Common myeloid progenitor, CD34-positive (primary cell): Measurements from ENCODE around the gene NKX2-2.
A peak's percentile ranks its signal among the peaks of the same experiment; 100 is the strongest.

ENCODE experiments used
- CTCF ChIA-PET: fragments of 350-600 bp; sonication (Branson Sonifier 250); formaldehyde crosslinking; loops from one replicate; lab custom pipeline; 2021; ENCODE audit warnings: antibody characterized with exemption; lab: Charles Lee
- POLR2A ChIA-PET: fragments of 350-600 bp; sonication (Branson Sonifier 250); formaldehyde crosslinking; loops from one replicate; lab custom pipeline; 2021; ENCODE audit warnings: antibody characterized with exemption; lab: Charles Lee
- DNase-seq, 3 donors: peaks; one replicate each; pipeline versions ENCODE4 v3.0.0 to v3.0.0-alpha.2; 2013
- H3K27ac ChIP-seq, 2 experiments: 1 replicate in 1 of 2; 2 replicates in 1 of 2; pipeline ENCODE4 v1.7.0; 2013; ENCODE audit warnings: inconsistent platforms in 2 of 2, low read length in 2 of 2, mild to moderate bottlenecking in 2 of 2, low read depth in 1 of 2, moderate library complexity in 1 of 2; ENCODE audit not compliant: severe bottlenecking in 2 of 2, insufficient read depth in 1 of 2, poor library complexity in 1 of 2
- H3K27me3 ChIP-seq, 5 experiments: replicated peaks in 2 of 5; 1 replicate in 3 of 5; 2 replicates in 2 of 5; pipeline versions ENCODE4 v1.6.1 to v1.7.0; 2013; ENCODE audit warnings: low read length in 4 of 5, mild to moderate bottlenecking in 2 of 5, moderate library complexity in 2 of 5, inconsistent platforms in 1 of 5; ENCODE audit not compliant: insufficient read depth in 5 of 5, control insufficient read depth in 4 of 5
- H3K36me3 ChIP-seq, 4 experiments: 1 replicate in 2 of 4; 2 replicates in 2 of 4; pipeline versions ENCODE4 v1.6.1 to v1.7.0; 2013; ENCODE audit warnings: low read length in 3 of 4, control low read depth in 1 of 4, mild to moderate bottlenecking in 1 of 4; ENCODE audit not compliant: control insufficient read depth in 4 of 4, insufficient read depth in 4 of 4
- H3K4me1 ChIP-seq, 4 experiments: 1 replicate in 3 of 4; 2 replicates in 1 of 4; pipeline versions ENCODE4 v1.6.1 to v1.7.1; 2013; ENCODE audit warnings: low read length in 3 of 4, mild to moderate bottlenecking in 3 of 4, control low read depth in 1 of 4, inconsistent platforms in 1 of 4, moderate library complexity in 1 of 4; ENCODE audit not compliant: control insufficient read depth in 4 of 4, insufficient read depth in 4 of 4; ENCODE audit errors: control extremely low read depth in 1 of 4
- H3K4me3 ChIP-seq, 7 experiments: 1 replicate in 4 of 7; 2 replicates in 3 of 7; pipeline versions ENCODE4 v1.5.1 to v1.7.0; 2013; ENCODE audit warnings: mild to moderate bottlenecking in 7 of 7, low read length in 6 of 7, moderate library complexity in 6 of 7, inconsistent platforms in 2 of 7, low read depth in 2 of 7, control low read depth in 1 of 7; ENCODE audit not compliant: insufficient read depth in 4 of 7, control insufficient read depth in 1 of 7; ENCODE audit errors: extremely low read depth in 1 of 7
- H3K9me3 ChIP-seq, 5 experiments: 1 replicate in 4 of 5; 2 replicates in 1 of 5; pipeline versions ENCODE4 v1.6.1 to v1.7.1; 2013; ENCODE audit warnings: low read length in 4 of 5, mild to moderate bottlenecking in 2 of 5, inconsistent platforms in 1 of 5, low read depth in 1 of 5, moderate library complexity in 1 of 5; ENCODE audit not compliant: control insufficient read depth in 4 of 5, insufficient read depth in 2 of 5; ENCODE audit errors: control extremely low read depth in 1 of 5
- WGBS: methylation state at CpG from one replicate; pipeline ENCODE4 v1.1.5; 2013; ENCODE audit not compliant: insufficient coverage; 5-methylcytosine and 5-hydroxymethylcytosine counted together

NKX2-2 gene

GRCh38 chr20:21522481-21523280 lies 8.8 kb upstream of the NKX2-2 start:
- CTCF ChIA-PET, result no interaction called here
- H3K27ac ChIP-seq, result no peak overlapping the region
- H3K9me3 ChIP-seq, result peaks cover 0 to 1% (median 0%) of the 10 kb centered on the region in 5 experiments
- H3K36me3 ChIP-seq, result no peaks in the 10 kb centered on the region
- 1% methylated on average over 76 of the region's 86 CpGs for WGBS
- POLR2A ChIA-PET, result no interaction called here
- DNase-seq, result no peak
- H3K27me3 ChIP-seq, result peaks cover 26 to 100% (median 50%) of the 10 kb centered on the region in 5 experiments
- peak overlapping the region in 3 of 7 experiments; percentile 28 to 40 (median 33) for H3K4me3 ChIP-seq
- peaks cover 0 to 24% (median 12%) of the 10 kb centered on the region in 4 experiments for H3K4me1 ChIP-seq

GRCh38 chr20:21521596-21522480 lies 8.0 kb upstream of the NKX2-2 start:
- peak in 1 of 3 donors; percentile 15 for DNase-seq
- 2% methylated on average over 91 of the region's 104 CpGs for WGBS
- Histone ChIP-seq H3K27ac (no peak overlapping the region), H3K4me1 (peaks cover 0 to 29% (median 14%) of the 10 kb centered on the region in 4 experiments), H3K27me3 (peaks cover 18 to 100% (median 50%) of the 10 kb centered on the region in 5 experiments), H3K36me3 (no peaks in the 10 kb centered on the region), H3K9me3 (no peaks in the 10 kb centered on the region), H3K4me3 (peak overlapping the region in 3 of 7 experiments; percentile 28 to 40 (median 33))
- CTCF ChIA-PET, result interaction anchor here (2.1 kb wide), 1 partner anchor 17 kb away, joined by 5 read pairs; no protein-coding TSS in a partner anchor
- POLR2A ChIA-PET, result no interaction called here

GRCh38 chr20:21520702-21521595 lies 7.1 kb upstream of the NKX2-2 start:
- no peak overlapping the region for H3K27ac ChIP-seq
- DNase-seq, result peak in 2 of 3 donors; percentile 26 to 36
- H3K4me1 ChIP-seq, result peaks cover 0 to 31% (median 15%) of the 10 kb centered on the region in 4 experiments
- 3% methylated on average over 34 of the region's 53 CpGs for WGBS
- peaks cover 16 to 100% (median 52%) of the 10 kb centered on the region in 5 experiments for H3K27me3 ChIP-seq
- H3K4me3 ChIP-seq, result peak overlapping the region in 1 of 7 experiments; percentile 1
- H3K36me3 ChIP-seq, result no peaks in the 10 kb centered on the region
- CTCF ChIA-PET, result interaction anchor here (1.2 to 2.1 kb wide), 2 partner anchors 12 to 16 kb away, joined by 3 to 5 read pairs; no protein-coding TSS in a partner anchor
- POLR2A ChIA-PET, result no interaction called here
- H3K9me3 ChIP-seq, result no peaks in the 10 kb centered on the region

- H3K4me1 ChIP-seq, result peaks cover 0 to 28% (median 16%) of the 10 kb centered on the region in 4 experiments
- peaks cover 9 to 100% (median 55%) of the 10 kb centered on the region in 5 experiments for H3K27me3 ChIP-seq
- H3K4me3 ChIP-seq, result no peak overlapping the region
- WGBS, result 4% methylated on average over 12 of the region's 14 CpGs
- H3K36me3 ChIP-seq, result no peaks in the 10 kb centered on the region
- DNase-seq, result no peak
- no peaks in the 10 kb centered on the region for H3K9me3 ChIP-seq
- POLR2A ChIA-PET, result no interaction called here
- no peak overlapping the region for H3K27ac ChIP-seq
- CTCF ChIA-PET, result interaction anchor here (1.3 to 1.8 kb wide), 2 partner anchors 10 to 14 kb away, joined by 3 to 9 read pairs; no protein-coding TSS in a partner anchor
Observed at GRCh38 chr20:21519136-21519584, 5.3 kb upstream of the NKX2-2 start.

- no peaks in the 10 kb centered on the region for H3K9me3 ChIP-seq
- no peaks in the 10 kb centered on the region for H3K36me3 ChIP-seq
- 8% methylated on average over 27 of the region's 37 CpGs for whole genome bisulfite sequencing
- DNase-seq, result no peak
- H3K4me3 ChIP-seq, result no peak overlapping the region
- H3K27me3 ChIP-seq, result peaks cover 4 to 99% (median 50%) of the 10 kb centered on the region in 5 experiments
- H3K4me1 ChIP-seq, result peaks cover 0 to 32% (median 18%) of the 10 kb centered on the region in 4 experiments
- POLR2A ChIA-PET, result no interaction called here
- CTCF ChIA-PET, result interaction anchor here (0.5 to 1.8 kb wide), 4 partner anchors 11 to 356 kb away, joined by 3 to 9 read pairs (median 4); no protein-coding TSS in a partner anchor
- no peak overlapping the region for H3K27ac ChIP-seq
Observed at GRCh38 chr20:21518292-21518991, 4.6 kb upstream of the NKX2-2 start.
